GM21526 (cell line): ENCODE results near the gene SCN1A.
"Not testable (repeated sequence)": the region's sequence is repeated elsewhere in the genome, so short reads cannot be mapped to it uniquely, and the experiment has no call there.

ENCODE experiments used
- ATAC-seq: cut with Tn5 transposase; IDR thresholded peaks from one replicate; pipeline ENCODE4 v1.9.1; 2021; ENCODE audit warnings: moderate library complexity; ENCODE audit not compliant: unreplicated experiment, low FRiP score

The SCN1A gene

GRCh38 chr2:166127217-166128155, at the start of gene SCN1A:
SCN1A (minus strand) TSS chr2:166128020; CDS start chr2:166073621, 54,399 bp downstream.
- peak; percentile 60 for ATAC-seq

GRCh38 chr2:166173263-166173662, 45.4 kb upstream of the SCN1A start:
- ATAC-seq, result no peak

GRCh38 chr2:166171216-166171615, 43.4 kb upstream of the SCN1A start:
- no peak for ATAC-seq

- ATAC-seq, result peak; percentile 73
Observed at GRCh38 chr2:166170356-166170755, 42.5 kb upstream of the SCN1A start.

- ATAC-seq, result no peak
Observed at GRCh38 chr2:166167449-166167848, 39.6 kb upstream of the SCN1A start.

GRCh38 chr2:166163775-166164174, 36.0 kb upstream of the SCN1A start:
- no peak for ATAC-seq

- no peak for ATAC-seq
Observed at GRCh38 chr2:166158546-166158945, 30.7 kb upstream of the SCN1A start.

GRCh38 chr2:166157578-166157977, 29.8 kb upstream of the SCN1A start:
- ATAC-seq, result no peak

- no peak for ATAC-seq
Observed at GRCh38 chr2:166156985-166157490, 29.2 kb upstream of the SCN1A start.

- no peak for ATAC-seq
Observed at GRCh38 chr2:166155589-166155988, 27.8 kb upstream of the SCN1A start.

GRCh38 chr2:166154685-166155338, 27.0 kb upstream of the SCN1A start:
- no peak for ATAC-seq

- ATAC-seq, result no peak
Observed at GRCh38 chr2:166152064-166152463, 24.2 kb upstream of the SCN1A start.

- no peak for ATAC-seq
Observed at GRCh38 chr2:166148500-166149400, 20.9 kb upstream of the SCN1A start.

GRCh38 chr2:166147883-166148282, 20.1 kb upstream of the SCN1A start:
- no peak for ATAC-seq

GRCh38 chr2:166144071-166144470, 16.3 kb upstream of the SCN1A start:
- no peak for ATAC-seq

GRCh38 chr2:166140932-166141331, 13.1 kb upstream of the SCN1A start:
- no peak for ATAC-seq

GRCh38 chr2:166140475-166140874, 12.7 kb upstream of the SCN1A start:
- no peak for ATAC-seq

- not testable (repeated sequence) for ATAC-seq
Observed at GRCh38 chr2:166139479-166139878, 11.7 kb upstream of the SCN1A start.

- ATAC-seq, result no peak
Observed at GRCh38 chr2:166138667-166139066, 10.8 kb upstream of the SCN1A start.

- no peak for ATAC-seq
Observed at GRCh38 chr2:166138144-166138543, 10.3 kb upstream of the SCN1A start.
